ENCODE data around the gene CD34. TPM values are rescaled to one million over a fixed set of nuclear protein-coding genes. Genes with fewer than 3 reads are reported as not detected.
A peak's percentile ranks its signal among the peaks of the same experiment; 100 is the strongest.

CD34 gene
- total RNA-seq, 1 experiment from 2014 or later: 0.35 TPM

DNA sequence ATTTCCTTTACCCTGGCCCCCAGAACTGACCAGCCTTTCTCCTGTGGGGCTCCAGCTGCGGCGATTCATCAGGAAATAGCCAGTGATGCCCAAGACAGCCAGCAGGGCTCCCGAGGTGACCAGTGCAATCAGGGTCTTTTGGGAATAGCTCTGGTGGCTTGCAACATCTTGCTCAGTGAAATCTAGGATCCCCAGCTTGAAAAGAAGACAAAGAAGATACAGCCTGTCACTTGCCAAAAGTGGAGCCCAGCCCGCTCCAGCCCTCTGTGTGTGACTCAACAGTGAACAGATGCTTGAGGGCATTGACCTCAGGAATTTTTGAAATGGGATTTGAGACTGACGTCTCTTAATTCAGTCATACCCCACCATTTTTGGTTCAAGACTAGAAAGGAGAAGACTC is 22.3 kb downstream of the CD34 start:
- Histone ChIP-seq H3K4me2 (ENCODE audit: insufficient read depth, insufficient read length, low read length) (no peak overlapping the region), H3K23me2 (ENCODE audit: insufficient read length, low read depth, low read length, poor library complexity, severe bottlenecking) (no peaks in the 10 kb centered on the region), H2BK20ac (ENCODE audit: low read depth, low read length, poor library complexity, severe bottlenecking) (no peak overlapping the region), H4K91ac (ENCODE audit: insufficient read length, low read depth, low read length) (no peak overlapping the region), H3K27ac (ENCODE audit: insufficient read length, low read depth, low read length) (no peak overlapping the region), H4K8ac (replicated peaks; ENCODE audit: insufficient read length, low read depth, low read length) (no peak overlapping the region), H4K5ac (ENCODE audit: insufficient read length, low read depth, low read length) (no peak overlapping the region), H3T11ph (ENCODE audit: low read length) (no peak overlapping the region), H3K4ac (ENCODE audit: low read depth, low read length) (no peak overlapping the region), H3K14ac (ENCODE audit: insufficient read depth, low read length) (no peak overlapping the region), H2BK5ac (ENCODE audit: insufficient read length, low read length) (no peak overlapping the region), H3K27me3 (ENCODE audit: insufficient read depth, low read length) (no peaks in the 10 kb centered on the region; the same call in 1 of the 2 replicates), H3K18ac (ENCODE audit: insufficient read length, low read depth, low read length) (no peak overlapping the region), H3K56ac (ENCODE audit: insufficient read length, low read depth, low read length) (no peak overlapping the region), H2BK12ac (ENCODE audit: insufficient read length, low read depth, low read length) (no peak overlapping the region), H2BK15ac (ENCODE audit: low read depth, low read length) (no peak overlapping the region), H3K9me3 (ENCODE audit: control insufficient read depth, low read depth, low read length) (no peaks in the 10 kb centered on the region), H3K9ac (ENCODE audit: extremely low read depth, insufficient read length, low read length) (no peak overlapping the region), H3K23ac (ENCODE audit: insufficient read length, low read depth, low read length) (no peak overlapping the region), H3K4me1 (ENCODE audit: insufficient read depth, low read length) (no peaks in the 10 kb centered on the region), H3K79me2 (ENCODE audit: insufficient read depth, low read length) (no peaks in the 10 kb centered on the region), H2AFZ (ENCODE audit: low read length) (no peak overlapping the region), H2AK5ac (ENCODE audit: insufficient read length, low read length) (no peak overlapping the region), H2BK120ac (ENCODE audit: low read depth, low read length, poor library complexity, severe bottlenecking) (no peak overlapping the region), H4K20me1 (ENCODE audit: control insufficient read depth, insufficient read depth, insufficient read length) (no peaks in the 10 kb centered on the region), H3K79me1 (ENCODE audit: insufficient read depth, low read depth, low read length, poor library complexity, severe bottlenecking) (no peaks in the 10 kb centered on the region)
- no CpG with 5 or more reads among the region's 5 CpGs for WGBS (ENCODE audit: extremely low coverage, insufficient read length, low lambda C conversion rate)
- Mint-ChIP-seq H3K36me3 (ENCODE audit: insufficient read depth in 1 of 3, low read depth in 3 of 3) (no peaks in the 10 kb centered on the region), H3K4me1 (peaks cover 7 to 8% of the 10 kb centered on the region in 2 experiments; a peak in 3 of 4 replicates), H3K4me3 (no peak overlapping the region), H3K9me3 (no peaks in the 10 kb centered on the region), H3K27ac (no peak overlapping the region), H3K27me3 (ENCODE audit: low read depth) (peaks cover 16% of the 10 kb centered on the region)
- peak; percentile 31; the same call in 2 of the 3 replicates for TF ChIP-seq CTCF (conservative IDR thresholded peaks at IDR 0.05)
- no peak for DNase-seq

Measured in H9 (cell line).